ENCODE data around the gene CAMK1D.
"Not testable (repeated sequence)": the region's sequence is repeated elsewhere in the genome, so short reads cannot be mapped to it uniquely, and the experiment has no call there.

The CAMK1D gene

GRCh38 chr10:12730809-12731519 is 381.6 kb downstream of the CAMK1D start:
- no peak for DNase-seq

GRCh38 chr10:12733271-12733670 is 383.9 kb downstream of the CAMK1D start:
- DNase-seq = no peak

- DNase-seq = no peak
These were observed 386.6 kb downstream of the CAMK1D start for GRCh38 chr10:12735843-12736462.

DNA sequence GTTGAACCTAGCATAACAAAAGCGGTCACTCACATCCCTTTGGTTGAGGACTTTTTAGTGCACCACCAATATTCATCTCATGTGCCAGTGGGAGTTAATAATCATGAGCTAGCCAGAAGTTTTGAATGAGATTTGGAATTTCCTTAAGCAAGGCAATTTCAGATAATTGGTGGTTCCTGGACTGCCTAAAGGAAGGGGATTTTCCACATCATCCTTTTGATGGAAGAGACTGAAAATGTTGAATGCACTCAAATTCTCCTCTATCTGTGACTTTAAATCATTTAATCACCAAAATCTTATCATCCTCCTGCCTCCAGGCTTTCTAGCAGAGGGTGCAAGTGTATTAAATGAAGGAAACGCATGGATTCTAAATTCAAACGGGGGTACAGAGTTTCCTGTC is 391.5 kb downstream of the CAMK1D start:
- DNase-seq = no peak

GRCh38 chr10:12741360-12741804 is 392.0 kb downstream of the CAMK1D start:
- DNase-seq = no peak

DNA sequence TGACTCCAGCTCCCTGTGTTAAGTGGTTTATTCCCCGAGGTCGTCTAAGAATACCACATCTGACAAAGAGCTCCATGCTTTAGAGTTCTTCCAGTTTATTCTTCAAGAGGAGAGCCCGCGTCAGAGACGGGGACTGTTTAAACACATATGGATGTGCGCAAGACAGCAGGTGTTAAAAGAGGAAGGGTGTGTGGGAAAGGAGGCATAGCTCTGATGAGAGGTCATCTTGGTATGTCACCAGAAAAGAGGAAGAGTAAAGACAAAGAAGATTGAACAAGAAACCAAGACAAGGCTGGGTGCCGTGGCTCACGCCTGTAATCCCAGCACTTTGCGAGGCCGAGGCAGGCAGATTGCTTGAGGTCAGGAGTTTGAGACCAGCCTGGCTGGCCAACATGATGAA is 393.4 kb downstream of the CAMK1D start:
- DNase-seq = no peak

- DNase-seq = not testable (repeated sequence)
These were observed 394.1 kb downstream of the CAMK1D start for GRCh38 chr10:12743466-12743865.

DNA sequence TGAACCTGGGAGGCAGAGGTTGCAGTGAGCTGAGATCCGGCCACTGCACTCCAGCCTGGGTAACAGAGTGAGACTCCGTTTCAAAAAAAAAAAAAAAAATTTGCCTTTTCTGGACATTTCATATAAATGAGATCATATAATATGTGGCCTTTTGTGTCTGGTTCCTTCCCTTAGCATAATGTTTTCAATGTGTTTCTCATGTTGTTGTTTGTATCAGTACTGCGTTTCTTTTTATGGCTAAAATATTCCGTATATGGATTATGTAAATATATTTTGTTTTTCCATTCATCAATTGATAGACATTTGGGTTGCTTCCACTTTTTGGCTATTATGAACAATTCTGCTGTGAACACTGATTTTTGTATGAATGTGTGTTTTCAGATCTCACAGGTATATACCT is 394.6 kb downstream of the CAMK1D start:
- no peak for DNase-seq

DNA sequence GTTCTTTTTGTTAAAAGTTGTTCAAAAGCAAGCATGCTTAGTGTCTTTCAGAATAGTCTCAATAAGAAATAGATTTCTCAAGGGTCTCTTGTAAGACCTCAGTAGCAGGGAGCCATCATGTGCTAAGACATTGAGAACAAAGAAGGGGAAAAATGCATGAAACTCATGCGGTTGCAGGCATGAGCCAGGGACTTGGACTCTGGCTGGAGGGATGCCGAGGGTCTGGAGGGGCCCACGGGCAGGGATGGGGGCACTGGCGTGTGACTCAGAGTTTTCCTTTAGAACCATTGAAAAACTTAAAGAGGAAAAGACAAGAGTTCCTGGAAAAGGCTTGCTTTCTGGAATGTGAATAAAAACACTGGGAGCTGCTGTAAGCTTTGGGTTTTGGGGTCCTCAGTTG is 398.8 kb downstream of the CAMK1D start:
- no peak for DNase-seq

DNA sequence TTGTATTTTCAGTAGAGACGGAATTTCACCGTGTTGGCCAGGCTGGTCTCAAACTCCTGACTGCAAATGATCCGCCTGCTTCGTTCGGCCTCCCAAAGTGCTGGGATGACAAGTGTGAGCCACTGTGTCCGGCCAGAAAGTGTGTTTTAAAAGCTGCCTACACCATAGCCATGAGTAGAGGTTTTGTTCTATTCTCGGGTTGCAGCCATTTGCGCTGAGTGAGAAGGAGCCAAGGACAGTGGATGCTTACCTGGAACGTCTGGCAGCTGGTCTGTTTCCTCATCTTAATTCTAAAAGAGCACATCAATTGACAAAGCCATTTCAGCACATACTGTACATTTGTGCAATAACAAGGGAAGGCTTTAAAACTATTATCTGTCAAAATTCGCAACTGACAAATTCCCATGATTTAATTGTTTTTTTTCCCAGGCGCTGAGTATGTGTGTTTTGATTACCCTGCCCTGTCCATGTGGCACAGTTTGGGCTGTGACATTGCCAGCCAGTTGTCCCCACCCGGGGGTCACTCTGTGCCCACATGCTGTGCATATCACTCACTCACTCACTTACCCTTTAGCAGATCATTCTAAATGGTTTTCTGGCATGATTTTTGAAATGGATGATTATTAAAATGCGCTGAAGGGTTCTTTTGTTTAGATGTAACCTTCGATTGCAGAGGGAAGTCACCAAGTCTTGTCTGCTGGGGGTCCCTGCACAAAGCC is 400.6 kb downstream of the CAMK1D start:
- DNase-seq = no peak

- no peak for DNase-seq
These were observed 401.3 kb downstream of the CAMK1D start for GRCh38 chr10:12750526-12751201.

DNA sequence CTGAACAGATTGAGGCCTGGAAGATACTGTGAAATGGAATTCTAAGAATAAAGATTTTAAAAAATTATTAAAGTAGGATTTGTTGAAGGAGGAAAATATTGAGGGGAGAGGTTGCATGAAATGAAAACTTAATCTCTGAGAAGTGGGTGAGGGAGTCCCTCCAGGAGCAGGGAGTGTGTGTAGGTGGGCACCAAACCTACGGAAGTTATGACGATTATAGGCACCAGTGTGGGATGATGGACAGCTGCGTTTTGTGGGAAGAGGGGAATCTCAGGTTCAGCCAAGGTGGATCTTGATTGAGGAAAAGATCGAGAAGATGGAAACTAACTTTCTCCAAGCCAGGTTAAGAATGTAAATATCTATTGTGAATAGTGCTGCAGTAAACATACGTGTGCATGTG is 405.7 kb downstream of the CAMK1D start:
- no peak for DNase-seq

- no peak for DNase-seq
These were observed 408.0 kb downstream of the CAMK1D start for GRCh38 chr10:12757351-12757750.

DNA sequence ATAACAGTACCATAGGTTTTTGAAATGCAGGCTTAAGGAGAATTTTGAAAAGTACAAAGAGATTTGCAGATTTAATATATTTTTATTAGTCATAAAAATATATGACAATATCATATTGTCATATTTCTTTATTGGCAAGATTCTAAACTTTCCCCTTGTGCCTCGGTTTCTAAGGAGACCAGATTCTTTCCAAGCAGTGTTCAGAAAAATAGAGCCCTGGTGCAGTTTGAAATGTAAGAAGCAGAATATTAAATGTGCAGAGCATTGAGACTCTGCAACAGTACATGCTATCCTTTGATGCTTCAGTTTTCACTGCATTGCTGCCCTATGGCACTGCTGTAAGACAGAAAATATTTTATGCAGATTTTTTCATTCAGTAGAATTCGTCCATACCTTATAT is 408.9 kb downstream of the CAMK1D start:
- no peak for DNase-seq

DNA sequence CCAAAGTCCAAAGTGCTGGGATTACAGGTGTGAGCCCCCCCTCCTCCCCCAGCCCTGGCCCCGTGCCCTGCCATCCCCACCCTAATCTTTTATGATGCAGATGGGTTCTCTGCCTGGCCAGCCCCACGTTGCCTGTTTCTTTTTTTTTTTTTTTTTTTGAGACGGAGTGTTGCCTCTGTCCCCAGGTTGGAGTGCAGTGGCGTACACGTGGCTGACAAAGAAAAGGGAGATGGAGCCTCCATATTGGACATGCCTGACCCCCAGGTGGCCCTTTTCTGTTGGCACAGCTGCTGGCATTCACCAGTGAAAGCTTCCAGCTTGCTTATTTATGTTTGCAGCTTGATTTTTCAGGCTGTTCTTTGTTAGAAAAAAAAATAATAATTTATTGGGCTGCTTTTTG is 416.9 kb downstream of the CAMK1D start:
- DNase-seq = no peak

GRCh38 chr10:12768156-12769100 is 419.1 kb downstream of the CAMK1D start:
- DNase-seq = no peak

DNA sequence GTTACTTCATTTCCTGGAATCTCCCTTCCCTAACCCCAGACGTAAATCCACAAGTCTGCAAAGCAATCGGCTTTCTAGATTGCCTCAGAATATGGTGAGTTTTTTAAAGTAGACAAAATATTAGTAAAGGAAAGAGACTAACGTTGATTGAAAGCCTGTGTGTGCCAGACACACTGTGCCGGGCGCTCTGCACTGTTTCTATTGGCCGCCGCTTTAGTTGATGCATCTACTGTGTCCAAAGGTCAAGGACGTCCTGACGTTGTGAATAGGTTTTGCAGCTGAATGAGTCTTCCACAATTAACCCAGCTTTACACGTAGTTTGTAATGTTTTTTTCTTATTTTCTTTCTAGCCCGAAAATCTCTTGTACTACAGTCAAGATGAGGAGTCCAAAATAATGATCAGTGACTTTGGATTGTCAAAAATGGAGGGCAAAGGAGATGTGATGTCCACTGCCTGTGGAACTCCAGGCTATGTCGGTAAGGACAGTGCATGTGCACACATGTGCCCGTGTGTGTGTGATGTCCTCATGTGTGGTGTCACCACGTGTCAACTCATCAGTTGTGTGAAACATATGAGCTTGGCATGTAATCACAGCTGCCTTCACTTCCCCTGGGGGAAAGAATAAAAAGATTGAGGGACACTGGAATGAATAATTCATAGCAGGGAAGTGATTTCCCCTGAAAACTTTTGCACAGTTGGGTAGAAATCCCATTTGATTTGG is 420.1 kb downstream of the CAMK1D start:
- no peak for DNase-seq

DNA sequence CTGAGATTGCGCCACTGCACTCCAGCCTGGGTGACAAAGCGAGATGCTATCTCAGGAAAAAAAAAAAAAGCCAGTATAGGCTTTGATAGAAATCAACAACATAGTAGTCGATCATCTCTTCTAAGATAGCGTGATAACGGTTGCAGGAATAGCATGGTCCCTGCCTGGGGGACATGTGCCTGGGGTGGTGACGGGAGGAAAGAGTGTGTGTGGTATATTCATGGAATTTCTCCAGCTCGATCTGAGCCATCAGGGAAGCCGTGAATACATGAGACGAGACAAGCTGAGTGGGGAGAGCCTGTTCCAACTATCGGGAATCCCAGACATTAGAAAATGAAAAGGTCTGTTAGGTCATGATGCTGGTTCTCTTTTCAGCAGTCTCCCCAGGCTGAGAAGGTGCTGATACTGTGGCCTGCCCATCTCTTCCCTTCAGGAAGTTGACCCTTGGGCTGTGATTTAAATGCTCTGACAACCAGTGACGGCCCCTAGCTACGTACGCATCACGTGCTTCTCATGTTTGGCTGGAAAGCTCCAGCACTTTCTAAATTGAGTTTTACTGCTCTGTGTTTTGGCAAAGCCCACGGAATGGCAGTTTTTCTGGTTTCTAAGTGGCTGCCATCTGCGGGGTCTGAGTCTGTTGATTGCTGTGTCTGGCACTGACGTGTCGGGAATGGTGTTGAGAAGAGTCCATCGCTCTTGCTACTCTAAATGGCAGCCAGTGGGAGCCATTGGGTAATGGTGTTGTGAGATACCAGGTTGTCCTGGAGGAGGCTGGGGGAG is 422.8 kb downstream of the CAMK1D start:
- no peak for DNase-seq

GRCh38 chr10:12772797-12773587 is 423.6 kb downstream of the CAMK1D start:
- no peak for DNase-seq
